Measurements from ENCODE around the gene PBOV1.

Gene PBOV1

DNA sequence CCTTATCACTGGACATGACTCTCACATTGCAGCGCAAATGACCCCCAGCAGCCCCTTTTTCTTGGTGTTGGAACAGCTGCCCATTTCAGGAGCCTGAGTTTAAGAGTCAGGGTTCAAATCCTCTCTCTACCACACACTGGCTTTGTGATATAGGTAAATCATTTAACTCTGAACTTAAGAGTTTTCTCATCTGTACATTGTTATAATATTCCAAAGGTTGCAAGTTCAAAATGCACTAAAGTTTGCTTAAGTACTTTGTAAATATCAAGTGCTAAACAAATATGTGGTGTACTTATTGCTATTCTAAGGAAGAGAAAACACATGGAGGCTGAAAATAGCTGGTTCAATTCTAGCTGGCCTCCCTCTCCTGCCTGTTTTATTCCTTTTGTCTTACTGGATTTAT is 39.3 kb upstream of the PBOV1 start:
- TF ChIP-seq CTCF (IDR thresholded peaks at IDR 0.05): no peak

GRCh38 chr6:138255443-138255842 is 37.2 kb upstream of the PBOV1 start:
- TF ChIP-seq CTCF (IDR thresholded peaks at IDR 0.05): no peak

GRCh38 chr6:138253731-138254130 is 35.4 kb upstream of the PBOV1 start:
- no peak for TF ChIP-seq CTCF (IDR thresholded peaks at IDR 0.05)

DNA sequence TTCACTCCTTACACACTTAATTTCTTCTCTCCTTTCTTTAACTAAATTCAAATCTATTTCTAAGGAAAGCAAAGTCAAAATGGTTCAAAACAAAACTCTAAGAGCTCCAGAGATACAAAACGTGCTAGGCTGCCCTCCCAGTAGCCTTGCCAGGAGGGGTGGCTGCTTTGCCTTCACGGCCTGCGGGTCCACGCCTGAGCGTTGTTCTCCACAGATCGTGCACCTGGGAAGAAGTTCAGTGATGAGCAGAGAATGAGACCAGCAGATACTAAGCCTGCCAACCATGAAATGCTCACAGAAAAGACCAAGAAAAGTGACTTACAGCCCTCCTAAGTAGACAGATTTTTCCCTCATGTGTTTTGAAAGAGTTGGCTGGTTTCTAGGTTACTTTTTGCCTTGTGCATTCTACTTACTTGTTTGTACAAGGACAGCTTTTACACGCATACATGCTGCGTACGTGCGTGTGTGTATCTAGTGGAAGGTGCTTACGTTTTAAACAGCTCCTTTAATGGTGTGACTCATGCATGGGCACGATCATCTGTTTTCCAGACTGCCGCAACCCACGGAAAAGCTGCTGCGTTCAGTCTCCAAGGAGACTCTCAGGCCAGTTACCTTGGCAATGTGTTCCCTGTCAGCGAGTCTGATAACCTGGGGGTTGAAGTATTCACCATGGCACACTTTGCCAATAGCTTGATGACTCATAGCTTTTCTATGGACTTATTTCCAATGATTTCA is 32.4 kb upstream of the PBOV1 start:
- no peak for TF ChIP-seq CTCF (IDR thresholded peaks at IDR 0.05)

DNA sequence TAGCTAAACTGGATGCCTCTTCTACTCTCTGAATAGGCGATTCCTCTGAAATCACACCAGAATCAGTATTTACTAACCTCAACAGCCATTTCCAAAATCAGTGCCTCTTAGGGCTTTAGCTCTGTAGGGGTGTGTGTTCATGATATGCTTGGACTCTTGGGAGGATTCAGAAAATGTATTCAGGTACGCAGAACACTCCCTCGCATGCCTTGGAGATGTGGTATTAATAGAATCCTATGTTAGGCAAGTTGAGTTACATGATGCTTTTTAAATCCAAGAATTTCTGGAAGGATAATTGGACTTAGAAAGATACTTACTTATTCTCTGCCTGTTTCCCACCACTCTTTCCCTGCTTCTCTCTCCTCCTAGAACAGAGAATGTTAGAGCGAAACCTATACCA is 31.8 kb upstream of the PBOV1 start:
- TF ChIP-seq CTCF (IDR thresholded peaks at IDR 0.05): no peak

GRCh38 chr6:138248878-138249277 is 30.6 kb upstream of the PBOV1 start:
- TF ChIP-seq CTCF (IDR thresholded peaks at IDR 0.05): no peak

GRCh38 chr6:138248011-138248410 is 29.7 kb upstream of the PBOV1 start:
- no peak for TF ChIP-seq CTCF (IDR thresholded peaks at IDR 0.05)
